Skeletal muscle satellite cell (primary cell): ENCODE measurements around the gene COX8A.
A peak's percentile ranks its signal among the peaks of the same experiment; 100 is the strongest.

ENCODE experiments used
- H3K27me3 ChIP-seq: 2 replicates; pipeline ENCODE4 v1.7.0; 2013; ENCODE audit warnings: low read length; ENCODE audit not compliant: control insufficient read depth, insufficient read depth
- H3K36me3 ChIP-seq: 2 replicates; pipeline ENCODE4 v1.7.0; 2013; ENCODE audit warnings: mild to moderate bottlenecking, control low read depth, low read length; ENCODE audit not compliant: insufficient read depth
- H3K4me1 ChIP-seq: 2 replicates; pipeline ENCODE4 v1.7.0; 2013; ENCODE audit warnings: low read length; ENCODE audit not compliant: control insufficient read depth, insufficient read depth
- H3K4me2 ChIP-seq: 2 replicates; pipeline ENCODE4 v1.7.0; 2013; ENCODE audit warnings: mild to moderate bottlenecking, low read length
- H3K4me3 ChIP-seq: 2 replicates; pipeline ENCODE4 v1.7.0; 2013; ENCODE audit warnings: low read length
- H3K9ac ChIP-seq: 2 replicates; pipeline ENCODE4 v1.7.0; 2013; ENCODE audit warnings: mild to moderate bottlenecking, low read depth, low read length, moderate library complexity
- H3K9me3 ChIP-seq: replicated peaks from 2 replicates; pipeline ENCODE4 v1.7.0; 2013; ENCODE audit warnings: mild to moderate bottlenecking, control low read depth, low read length

Gene COX8A

GRCh38 chr11:64007160-64007628, 32.8 kb downstream of the COX8A start:
- H3K9me3 ChIP-seq = no peaks in the 10 kb centered on the region
- peak overlapping the region; percentile 77 for H3K4me2 ChIP-seq
- H3K27me3 ChIP-seq = no peaks in the 10 kb centered on the region
- H3K4me3 ChIP-seq = peak overlapping the region; percentile 47
- H3K9ac ChIP-seq = peak overlapping the region; percentile 4
- no peaks in the 10 kb centered on the region for H3K36me3 ChIP-seq
- peaks cover 15% of the 10 kb centered on the region for H3K4me1 ChIP-seq

GRCh38 chr11:64007629-64008282, 33.3 kb downstream of the COX8A start:
- H3K4me1 ChIP-seq = peaks cover 15% of the 10 kb centered on the region

GRCh38 chr11:64008283-64008913, 34.0 kb downstream of the COX8A start:
- Histone ChIP-seq H3K27me3 (no peaks in the 10 kb centered on the region), H3K9ac (no peak overlapping the region), H3K9me3 (no peaks in the 10 kb centered on the region), H3K4me3 (peak overlapping the region; percentile 47), H3K4me2 (peak overlapping the region; percentile 77), H3K4me1 (peaks cover 15% of the 10 kb centered on the region), H3K36me3 (no peaks in the 10 kb centered on the region)

More at GRCh38 chr11:64007629-64008282, 33.3 kb downstream of the COX8A start:
- Histone ChIP-seq H3K27me3 (no peaks in the 10 kb centered on the region), H3K36me3 (no peaks in the 10 kb centered on the region), H3K4me2 (peak overlapping the region; percentile 77), H3K9me3 (no peaks in the 10 kb centered on the region), H3K4me3 (peak overlapping the region; percentile 47), H3K9ac (peak overlapping the region; percentile 4)

GRCh38 chr11:64008914-64009633, 34.7 kb downstream of the COX8A start:
- no peak overlapping the region for H3K4me2 ChIP-seq
- no peaks in the 10 kb centered on the region for H3K36me3 ChIP-seq
- H3K9ac ChIP-seq = no peak overlapping the region
- H3K4me1 ChIP-seq = peaks cover 15% of the 10 kb centered on the region
- no peaks in the 10 kb centered on the region for H3K27me3 ChIP-seq
- H3K4me3 ChIP-seq = no peak overlapping the region
- H3K9me3 ChIP-seq = no peaks in the 10 kb centered on the region

GRCh38 chr11:64009710-64010109, 35.3 kb downstream of the COX8A start:
- Histone ChIP-seq H3K27me3 (no peaks in the 10 kb centered on the region), H3K4me1 (peaks cover 15% of the 10 kb centered on the region), H3K4me2 (no peak overlapping the region), H3K4me3 (no peak overlapping the region), H3K9ac (no peak overlapping the region), H3K9me3 (no peaks in the 10 kb centered on the region), H3K36me3 (no peaks in the 10 kb centered on the region)

- Histone ChIP-seq H3K36me3 (no peaks in the 10 kb centered on the region), H3K4me3 (no peak overlapping the region), H3K9ac (no peak overlapping the region), H3K9me3 (no peaks in the 10 kb centered on the region), H3K27me3 (no peaks in the 10 kb centered on the region), H3K4me2 (no peak overlapping the region), H3K4me1 (peaks cover 15% of the 10 kb centered on the region)
These were observed 36.4 kb downstream of the COX8A start for GRCh38 chr11:64010783-64011182.

GRCh38 chr11:64011371-64011770, 37.0 kb downstream of the COX8A start:
- no peaks in the 10 kb centered on the region for H3K9me3 ChIP-seq
- no peak overlapping the region for H3K4me2 ChIP-seq
- H3K9ac ChIP-seq = no peak overlapping the region
- no peaks in the 10 kb centered on the region for H3K36me3 ChIP-seq
- H3K4me1 ChIP-seq = peaks cover 15% of the 10 kb centered on the region
- no peak overlapping the region for H3K4me3 ChIP-seq
- no peaks in the 10 kb centered on the region for H3K27me3 ChIP-seq

GRCh38 chr11:64013141-64013896, 38.9 kb downstream of the COX8A start:
- Histone ChIP-seq H3K4me2 (no peak overlapping the region), H3K9me3 (no peaks in the 10 kb centered on the region), H3K27me3 (no peaks in the 10 kb centered on the region), H3K9ac (no peak overlapping the region), H3K36me3 (no peaks in the 10 kb centered on the region), H3K4me1 (no peaks in the 10 kb centered on the region), H3K4me3 (no peak overlapping the region)

GRCh38 chr11:64014356-64014755, 39.9 kb downstream of the COX8A start:
- no peak overlapping the region for H3K4me3 ChIP-seq
- H3K9me3 ChIP-seq = no peaks in the 10 kb centered on the region
- H3K4me2 ChIP-seq = no peak overlapping the region
- no peak overlapping the region for H3K9ac ChIP-seq
- H3K27me3 ChIP-seq = no peaks in the 10 kb centered on the region
- no peaks in the 10 kb centered on the region for H3K36me3 ChIP-seq
- H3K4me1 ChIP-seq = no peaks in the 10 kb centered on the region

GRCh38 chr11:64015510-64015909, 41.1 kb downstream of the COX8A start:
- Histone ChIP-seq H3K4me1 (no peaks in the 10 kb centered on the region), H3K9me3 (no peaks in the 10 kb centered on the region), H3K27me3 (peaks cover 7% of the 10 kb centered on the region), H3K36me3 (no peaks in the 10 kb centered on the region), H3K4me2 (no peak overlapping the region), H3K4me3 (no peak overlapping the region), H3K9ac (no peak overlapping the region)
